Measurements from ENCODE around the gene MPDZ. TPM values are rescaled to one million over a fixed set of nuclear protein-coding genes. Genes with fewer than 3 reads are reported as not detected.

Gene MPDZ
- total RNA-seq, 1 experiment from 2014 or later: 16.6 TPM

- Histone ChIP-seq H3K4me3 (ENCODE audit: low read depth in 2 of 2, low read length in 2 of 2) (no peak overlapping the region), H3K27me3 (ENCODE audit: control insufficient read depth, insufficient read depth, low read length) (no peaks in the 10 kb centered on the region), H3K9me3 (ENCODE audit: control insufficient read depth, insufficient read depth, low read depth, low read length) (no peaks in the 10 kb centered on the region), H3K27ac (ENCODE audit: low read length) (no peak overlapping the region), H3K36me3 (ENCODE audit: control insufficient read depth, insufficient read depth, low read length) (no peaks in the 10 kb centered on the region; the same call in 1 of the 2 replicates), H3K4me1 (ENCODE audit: control insufficient read depth, insufficient read depth, low read length) (no peaks in the 10 kb centered on the region)
- BruUV-seq (replicated peaks): no TSS peak
- ChIA-PET CTCF (no interaction called here), POLR2A (interaction anchor here (0.8 kb wide), 1 partner anchor 39 kb away, joined by 3 read pairs; no protein-coding TSS in a partner anchor)
- intact Hi-C loops (cut with micrococcal nuclease; ENCODE audit: unreplicated experiment): no loop called here
- DNase-seq (ENCODE audit: low read depth, low spot score): no peak
- ATAC-seq: no peak
- TF ChIP-seq TCF7L2 (IDR thresholded peaks at IDR 0.05; ENCODE audit: low read depth, low read length): no peak
- no peak for TF ChIP-seq CTCF (IDR thresholded peaks at IDR 0.05)
- no peak for TF ChIP-seq REST (IDR thresholded peaks at IDR 0.05; ENCODE audit: insufficient read depth in 1 of 2, low read depth in 2 of 2, low read length in 1 of 2)
- TF ChIP-seq SIN3A (IDR thresholded peaks at IDR 0.05; ENCODE audit: borderline replicate concordance, insufficient read depth, low read depth, low read length): no peak
- no peak for TF ChIP-seq POLR2AphosphoS5 (IDR thresholded peaks at IDR 0.05; ENCODE audit: low read depth, low read length)
- in situ Hi-C loops (cut with HindIII; ENCODE audit: low pct_unique_long_range_greater_than_20kb, low sequenced_read_pairs): no loop called here
Measured at GRCh38 chr9:13190040-13190439, 89.5 kb downstream of the MPDZ start.

DNA sequence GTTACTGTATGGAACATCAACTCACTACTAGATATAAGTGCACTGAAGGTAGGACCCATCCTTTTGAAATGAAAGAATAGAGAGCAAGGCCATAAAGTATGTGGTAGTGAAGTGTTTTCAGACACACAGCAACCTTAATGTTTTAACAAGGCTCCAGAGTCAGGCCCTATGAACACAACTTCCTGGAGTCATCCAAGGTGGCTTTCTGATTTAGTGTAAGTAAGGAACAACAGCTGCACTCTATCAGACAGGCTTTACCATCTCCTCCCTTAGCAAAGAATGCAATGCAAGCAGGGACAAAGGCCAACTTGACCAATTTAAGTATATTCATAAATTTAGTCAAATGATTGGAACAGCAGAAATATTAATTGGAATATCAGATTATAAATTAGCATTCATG lies 90.1 kb downstream of the MPDZ start:
- intact Hi-C loops (cut with micrococcal nuclease; ENCODE audit: unreplicated experiment) (no loop called here), in situ Hi-C loops (cut with HindIII; ENCODE audit: low pct_unique_long_range_greater_than_20kb, low sequenced_read_pairs) (no loop called here)
- DNase-seq (ENCODE audit: low read depth, low spot score) (no peak), ATAC-seq (no peak)
- Histone ChIP-seq H3K4me3 (ENCODE audit: low read depth in 2 of 2, low read length in 2 of 2) (no peak overlapping the region), H3K27me3 (ENCODE audit: control insufficient read depth, insufficient read depth, low read length) (no peaks in the 10 kb centered on the region), H3K36me3 (ENCODE audit: control insufficient read depth, insufficient read depth, low read length) (no peaks in the 10 kb centered on the region; the same call in 1 of the 2 replicates), H3K4me1 (ENCODE audit: control insufficient read depth, insufficient read depth, low read length) (no peaks in the 10 kb centered on the region), H3K27ac (ENCODE audit: low read length) (no peak overlapping the region), H3K9me3 (ENCODE audit: control insufficient read depth, insufficient read depth, low read depth, low read length) (no peaks in the 10 kb centered on the region)
- TF ChIP-seq POLR2AphosphoS5 (IDR thresholded peaks at IDR 0.05; ENCODE audit: low read depth, low read length) (no peak), TCF7L2 (IDR thresholded peaks at IDR 0.05; ENCODE audit: low read depth, low read length) (no peak), CTCF (IDR thresholded peaks at IDR 0.05) (no peak), REST (IDR thresholded peaks at IDR 0.05; ENCODE audit: insufficient read depth in 1 of 2, low read depth in 2 of 2, low read length in 1 of 2) (no peak), SIN3A (IDR thresholded peaks at IDR 0.05; ENCODE audit: borderline replicate concordance, insufficient read depth, low read depth, low read length) (no peak)
- POLR2A ChIA-PET: interaction anchor here (0.8 kb wide), 1 partner anchor 40 kb away, joined by 3 read pairs; no protein-coding TSS in a partner anchor
- no TSS peak for BruUV-seq (replicated peaks)
- CTCF ChIA-PET: no interaction called here
